ENCODE data around the gene RGS7.

GRCh38 chr1:240844486-240844885 lies 512.5 kb downstream of the RGS7 start:
- no peak for TF ChIP-seq POLR2A (IDR thresholded peaks at IDR 0.05)
- TF ChIP-seq, protein P1, sequence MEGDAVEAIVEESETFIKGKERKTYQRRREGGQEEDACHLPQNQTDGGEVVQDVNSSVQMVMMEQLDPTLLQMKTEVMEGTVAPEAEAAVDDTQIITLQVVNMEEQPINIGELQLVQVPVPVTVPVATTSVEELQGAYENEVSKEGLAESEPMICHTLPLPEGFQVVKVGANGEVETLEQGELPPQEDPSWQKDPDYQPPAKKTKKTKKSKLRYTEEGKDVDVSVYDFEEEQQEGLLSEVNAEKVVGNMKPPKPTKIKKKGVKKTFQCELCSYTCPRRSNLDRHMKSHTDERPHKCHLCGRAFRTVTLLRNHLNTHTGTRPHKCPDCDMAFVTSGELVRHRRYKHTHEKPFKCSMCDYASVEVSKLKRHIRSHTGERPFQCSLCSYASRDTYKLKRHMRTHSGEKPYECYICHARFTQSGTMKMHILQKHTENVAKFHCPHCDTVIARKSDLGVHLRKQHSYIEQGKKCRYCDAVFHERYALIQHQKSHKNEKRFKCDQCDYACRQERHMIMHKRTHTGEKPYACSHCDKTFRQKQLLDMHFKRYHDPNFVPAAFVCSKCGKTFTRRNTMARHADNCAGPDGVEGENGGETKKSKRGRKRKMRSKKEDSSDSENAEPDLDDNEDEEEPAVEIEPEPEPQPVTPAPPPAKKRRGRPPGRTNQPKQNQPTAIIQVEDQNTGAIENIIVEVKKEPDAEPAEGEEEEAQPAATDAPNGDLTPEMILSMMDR (IDR thresholded peaks at IDR 0.05): no peak

Data from vagina (tissue), 2 donors.